K562 (cell line): ENCODE measurements around the gene PARK7. TPM values are rescaled to one million over a fixed set of nuclear protein-coding genes. Genes with fewer than 3 reads are reported as not detected.

Experiments used
- BCL6 ChIP-seq: fragments of 250-450 bp; sonication (Bioruptor Pico); IDR thresholded peaks from 2 replicates; pipeline ENCODE4 v1.4.0; 2020
- ESRRB ChIP-seq: fragments of 250-450 bp; sonication (Bioruptor Pico); IDR thresholded peaks from 2 replicates; pipeline ENCODE4 v1.5.0; 2020; ENCODE audit warnings: mild to moderate bottlenecking, moderate library complexity, borderline replicate concordance
- HDAC1 ChIP-seq, 2 experiments: fragments of 450-650 bp; IDR thresholded peaks; 2 replicates each; pipeline ENCODE4 v1.6.1; 2016 to 2017; ENCODE audit warnings: inconsistent platforms in 1 of 2, mild to moderate bottlenecking in 1 of 2, moderate library complexity in 1 of 2
- HMG20A ChIP-seq: fragments of 450-650 bp; formaldehyde crosslinking; conservative IDR thresholded peaks from 2 replicates; pipeline ENCODE4 v1.4.0; 2020; ENCODE audit warnings: mild to moderate bottlenecking, mixed read lengths
- ILK ChIP-seq: fragments of 450-650 bp; IDR thresholded peaks from 2 replicates; pipeline ENCODE4 v1.6.1; 2016; ENCODE audit warnings: missing genetic modification characterization, low read depth, mild to moderate bottlenecking, missing compliant biosample characterization, moderate library complexity, borderline replicate concordance
- KLF1 ChIP-seq: fragments of 450-650 bp; IDR thresholded peaks from 2 replicates; pipeline ENCODE4 v1.6.1; 2016; ENCODE audit warnings: missing genetic modification characterization, missing compliant biosample characterization
- TCF3 ChIP-seq: sonication (generic); formaldehyde crosslinking; IDR thresholded peaks from 2 replicates; pipeline ENCODE4 v1.4.0; 2020; ENCODE audit warnings: mild to moderate bottlenecking, missing genetic modification reagents
- XRCC5 ChIP-seq: fragments of 200-400 bp; formaldehyde crosslinking; IDR thresholded peaks from 2 replicates; pipeline ENCODE4 v1.6.1; 2017; ENCODE audit warnings: low read depth, mild to moderate bottlenecking, low read length
- YBX1 ChIP-seq: fragments of 450-650 bp; IDR thresholded peaks from 2 replicates; pipeline ENCODE4 v1.7.1; 2016; ENCODE audit warnings: mild to moderate bottlenecking
- ZBTB11 ChIP-seq, 3 experiments: fragments of 200-800 bp in 1 of 3; fragments of 250-450 bp in 1 of 3; fragments of 450-650 bp in 1 of 3; sonication (Bioruptor Pico) in 1 of 3; sonication (Bioruptor generic) in 1 of 3; formaldehyde crosslinking in 1 of 3; IDR thresholded peaks; 2 replicates each; pipeline versions ENCODE4 v1.6.1 to v1.8.0; 2016 to 2022; ENCODE audit warnings: mild to moderate bottlenecking in 2 of 3, missing genetic modification characterization in 2 of 3, missing compliant biosample characterization in 1 of 3, moderate library complexity in 1 of 3
- ZNF133 ChIP-seq: fragments of 250-450 bp; sonication (Bioruptor Pico); IDR thresholded peaks from 2 replicates; pipeline ENCODE4 v1.4.0; 2020; ENCODE audit warnings: mild to moderate bottlenecking
- polyA plus RNA-seq, 8 experiments: library from polyadenylated mRNA; depleted of rRNA in 4 of 8; stranded (reverse) in 5 of 8; unstranded in 3 of 8; fragments of >200 nt; fragmentation: Nextera tagmentation in 2 of 8; fragmentation: Illumina TruSeq in 1 of 8; extraction: Ambion mirVana in 2 of 8; extraction: Trizol in 1 of 8; gene quantifications; 2 replicates each; pipeline versions ENCODE4 v1.2.1 to v1.2.3, GENCODE V29; 2011 to 2014; ENCODE audit warnings: inconsistent platforms in 1 of 8, missing spikeins in 1 of 8
- total RNA-seq, 7 experiments: library from RNA; depleted of rRNA in 6 of 7; stranded (reverse); fragments of >200 nt in 6 of 7; fragmentation: Illumina TruSeq in 2 of 7; extraction: Trizol in 2 of 7; gene quantifications; 2 replicates each; pipeline versions ENCODE4 v1.2.1 to v1.2.3, GENCODE V29; 2011 to 2021; ENCODE audit warnings: low replicate concordance in 1 of 7
- TF ChIP-seq, protein P1 (sequence below): fragments of 200-800 bp; sonication (Bioruptor generic); IDR thresholded peaks from 2 replicates; pipeline ENCODE4 v1.6.1; 2017; ENCODE audit warnings: missing genetic modification characterization, missing compliant biosample characterization
- TF ChIP-seq, protein P2 (sequence below): sonication (generic); formaldehyde crosslinking; IDR thresholded peaks from 2 replicates; pipeline ENCODE4 v1.8.0; 2023; ENCODE audit warnings: missing genetic modification reagents, mild to moderate bottlenecking, borderline replicate concordance
- TF ChIP-seq, protein P3 (sequence below): fragments of 450-650 bp; IDR thresholded peaks from 2 replicates; pipeline ENCODE4 v1.6.1; 2016; ENCODE audit warnings: borderline replicate concordance

PARK7 gene
- total and polyA plus RNA-seq, 9 of the 15 experiments (the other 6 are each of a cell fraction or from before 2014, with no cell fraction given): 374 to 1,298 (median 484) TPM

DNA sequence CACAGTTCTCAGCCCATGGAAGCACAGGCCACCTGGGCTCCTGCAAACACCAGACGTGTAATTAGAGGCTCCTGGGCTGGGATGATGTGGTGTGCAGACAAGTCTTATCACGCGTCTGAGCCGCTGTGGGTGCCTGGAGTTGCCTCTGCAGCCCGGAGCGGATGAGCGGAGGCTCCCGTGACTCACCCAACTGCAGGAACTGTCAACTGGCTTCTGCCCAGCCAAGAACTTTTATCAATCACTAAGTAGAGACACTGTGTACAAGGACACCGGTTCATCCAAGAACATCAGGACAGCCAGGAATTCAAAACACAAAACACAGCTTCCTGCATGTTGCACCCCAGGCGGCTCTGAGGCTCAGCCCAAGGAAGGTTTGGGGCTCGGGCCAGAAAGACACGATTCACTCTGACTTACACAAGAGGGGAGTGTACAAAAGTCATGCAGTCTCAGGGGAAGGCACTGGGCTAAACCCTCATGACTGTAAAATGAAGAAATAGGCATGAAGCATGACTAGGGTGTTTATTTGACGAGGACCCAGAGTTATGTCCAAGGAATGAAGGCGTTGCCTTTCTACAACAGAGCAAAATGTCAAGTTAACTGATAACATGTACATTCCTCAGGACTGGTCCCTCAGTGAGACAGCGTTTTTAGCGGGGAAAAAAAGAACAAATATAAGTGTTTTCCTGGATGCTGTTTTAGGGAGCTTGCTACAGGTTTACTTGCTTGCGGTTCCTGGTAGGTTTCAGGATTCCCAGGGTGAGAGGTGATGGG, 43.5 kb downstream of the PARK7 start (continued):
- TF ChIP-seq BCL6 (CRISPR knock-in tag): no peak
- TF ChIP-seq ZBTB11 (CRISPR knock-in tag; IDR thresholded peaks at IDR 0.05): peak in 2 of 3 experiments; percentile 54 to 88; a peak in 3 of 6 replicates
- TF ChIP-seq KLF1 (tag): no peak
- TF ChIP-seq, protein P1, sequence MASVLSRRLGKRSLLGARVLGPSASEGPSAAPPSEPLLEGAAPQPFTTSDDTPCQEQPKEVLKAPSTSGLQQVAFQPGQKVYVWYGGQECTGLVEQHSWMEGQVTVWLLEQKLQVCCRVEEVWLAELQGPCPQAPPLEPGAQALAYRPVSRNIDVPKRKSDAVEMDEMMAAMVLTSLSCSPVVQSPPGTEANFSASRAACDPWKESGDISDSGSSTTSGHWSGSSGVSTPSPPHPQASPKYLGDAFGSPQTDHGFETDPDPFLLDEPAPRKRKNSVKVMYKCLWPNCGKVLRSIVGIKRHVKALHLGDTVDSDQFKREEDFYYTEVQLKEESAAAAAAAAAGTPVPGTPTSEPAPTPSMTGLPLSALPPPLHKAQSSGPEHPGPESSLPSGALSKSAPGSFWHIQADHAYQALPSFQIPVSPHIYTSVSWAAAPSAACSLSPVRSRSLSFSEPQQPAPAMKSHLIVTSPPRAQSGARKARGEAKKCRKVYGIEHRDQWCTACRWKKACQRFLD (CRISPR knock-in tag): peak; percentile 96
- no peak for TF ChIP-seq HMG20A
- TF ChIP-seq YBX1: no peak
- TF ChIP-seq ZNF133: no peak
- TF ChIP-seq TCF3 (CRISPR knock-in tag): peak; percentile 93
- no peak for TF ChIP-seq ILK (tag)
- TF ChIP-seq HDAC1 (IDR thresholded peaks at IDR 0.05): peak in 1 of 2 experiments; percentile 86; a peak in 2 of 4 replicates
- no peak for TF ChIP-seq ESRRB (CRISPR knock-in tag)
- peak; percentile 83 for TF ChIP-seq XRCC5
- TF ChIP-seq, protein P2, sequence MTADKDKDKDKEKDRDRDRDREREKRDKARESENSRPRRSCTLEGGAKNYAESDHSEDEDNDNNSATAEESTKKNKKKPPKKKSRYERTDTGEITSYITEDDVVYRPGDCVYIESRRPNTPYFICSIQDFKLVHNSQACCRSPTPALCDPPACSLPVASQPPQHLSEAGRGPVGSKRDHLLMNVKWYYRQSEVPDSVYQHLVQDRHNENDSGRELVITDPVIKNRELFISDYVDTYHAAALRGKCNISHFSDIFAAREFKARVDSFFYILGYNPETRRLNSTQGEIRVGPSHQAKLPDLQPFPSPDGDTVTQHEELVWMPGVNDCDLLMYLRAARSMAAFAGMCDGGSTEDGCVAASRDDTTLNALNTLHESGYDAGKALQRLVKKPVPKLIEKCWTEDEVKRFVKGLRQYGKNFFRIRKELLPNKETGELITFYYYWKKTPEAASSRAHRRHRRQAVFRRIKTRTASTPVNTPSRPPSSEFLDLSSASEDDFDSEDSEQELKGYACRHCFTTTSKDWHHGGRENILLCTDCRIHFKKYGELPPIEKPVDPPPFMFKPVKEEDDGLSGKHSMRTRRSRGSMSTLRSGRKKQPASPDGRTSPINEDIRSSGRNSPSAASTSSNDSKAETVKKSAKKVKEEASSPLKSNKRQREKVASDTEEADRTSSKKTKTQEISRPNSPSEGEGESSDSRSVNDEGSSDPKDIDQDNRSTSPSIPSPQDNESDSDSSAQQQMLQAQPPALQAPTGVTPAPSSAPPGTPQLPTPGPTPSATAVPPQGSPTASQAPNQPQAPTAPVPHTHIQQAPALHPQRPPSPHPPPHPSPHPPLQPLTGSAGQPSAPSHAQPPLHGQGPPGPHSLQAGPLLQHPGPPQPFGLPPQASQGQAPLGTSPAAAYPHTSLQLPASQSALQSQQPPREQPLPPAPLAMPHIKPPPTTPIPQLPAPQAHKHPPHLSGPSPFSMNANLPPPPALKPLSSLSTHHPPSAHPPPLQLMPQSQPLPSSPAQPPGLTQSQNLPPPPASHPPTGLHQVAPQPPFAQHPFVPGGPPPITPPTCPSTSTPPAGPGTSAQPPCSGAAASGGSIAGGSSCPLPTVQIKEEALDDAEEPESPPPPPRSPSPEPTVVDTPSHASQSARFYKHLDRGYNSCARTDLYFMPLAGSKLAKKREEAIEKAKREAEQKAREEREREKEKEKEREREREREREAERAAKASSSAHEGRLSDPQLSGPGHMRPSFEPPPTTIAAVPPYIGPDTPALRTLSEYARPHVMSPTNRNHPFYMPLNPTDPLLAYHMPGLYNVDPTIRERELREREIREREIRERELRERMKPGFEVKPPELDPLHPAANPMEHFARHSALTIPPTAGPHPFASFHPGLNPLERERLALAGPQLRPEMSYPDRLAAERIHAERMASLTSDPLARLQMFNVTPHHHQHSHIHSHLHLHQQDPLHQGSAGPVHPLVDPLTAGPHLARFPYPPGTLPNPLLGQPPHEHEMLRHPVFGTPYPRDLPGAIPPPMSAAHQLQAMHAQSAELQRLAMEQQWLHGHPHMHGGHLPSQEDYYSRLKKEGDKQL (CRISPR knock-in tag): no peak
- TF ChIP-seq, protein P3, sequence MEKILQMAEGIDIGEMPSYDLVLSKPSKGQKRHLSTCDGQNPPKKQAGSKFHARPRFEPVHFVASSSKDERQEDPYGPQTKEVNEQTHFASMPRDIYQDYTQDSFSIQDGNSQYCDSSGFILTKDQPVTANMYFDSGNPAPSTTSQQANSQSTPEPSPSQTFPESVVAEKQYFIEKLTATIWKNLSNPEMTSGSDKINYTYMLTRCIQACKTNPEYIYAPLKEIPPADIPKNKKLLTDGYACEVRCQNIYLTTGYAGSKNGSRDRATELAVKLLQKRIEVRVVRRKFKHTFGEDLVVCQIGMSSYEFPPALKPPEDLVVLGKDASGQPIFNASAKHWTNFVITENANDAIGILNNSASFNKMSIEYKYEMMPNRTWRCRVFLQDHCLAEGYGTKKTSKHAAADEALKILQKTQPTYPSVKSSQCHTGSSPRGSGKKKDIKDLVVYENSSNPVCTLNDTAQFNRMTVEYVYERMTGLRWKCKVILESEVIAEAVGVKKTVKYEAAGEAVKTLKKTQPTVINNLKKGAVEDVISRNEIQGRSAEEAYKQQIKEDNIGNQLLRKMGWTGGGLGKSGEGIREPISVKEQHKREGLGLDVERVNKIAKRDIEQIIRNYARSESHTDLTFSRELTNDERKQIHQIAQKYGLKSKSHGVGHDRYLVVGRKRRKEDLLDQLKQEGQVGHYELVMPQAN: 0 out of 2 replicates have a peak, but pooled peaks have one; percentile 38
